Measurements from ENCODE around the gene ATP1A4. TPM values are rescaled to one million over a fixed set of nuclear protein-coding genes. Genes with fewer than 3 reads are reported as not detected.

ATP1A4 gene
- total RNA-seq, 1 donor: not detected

DNA sequence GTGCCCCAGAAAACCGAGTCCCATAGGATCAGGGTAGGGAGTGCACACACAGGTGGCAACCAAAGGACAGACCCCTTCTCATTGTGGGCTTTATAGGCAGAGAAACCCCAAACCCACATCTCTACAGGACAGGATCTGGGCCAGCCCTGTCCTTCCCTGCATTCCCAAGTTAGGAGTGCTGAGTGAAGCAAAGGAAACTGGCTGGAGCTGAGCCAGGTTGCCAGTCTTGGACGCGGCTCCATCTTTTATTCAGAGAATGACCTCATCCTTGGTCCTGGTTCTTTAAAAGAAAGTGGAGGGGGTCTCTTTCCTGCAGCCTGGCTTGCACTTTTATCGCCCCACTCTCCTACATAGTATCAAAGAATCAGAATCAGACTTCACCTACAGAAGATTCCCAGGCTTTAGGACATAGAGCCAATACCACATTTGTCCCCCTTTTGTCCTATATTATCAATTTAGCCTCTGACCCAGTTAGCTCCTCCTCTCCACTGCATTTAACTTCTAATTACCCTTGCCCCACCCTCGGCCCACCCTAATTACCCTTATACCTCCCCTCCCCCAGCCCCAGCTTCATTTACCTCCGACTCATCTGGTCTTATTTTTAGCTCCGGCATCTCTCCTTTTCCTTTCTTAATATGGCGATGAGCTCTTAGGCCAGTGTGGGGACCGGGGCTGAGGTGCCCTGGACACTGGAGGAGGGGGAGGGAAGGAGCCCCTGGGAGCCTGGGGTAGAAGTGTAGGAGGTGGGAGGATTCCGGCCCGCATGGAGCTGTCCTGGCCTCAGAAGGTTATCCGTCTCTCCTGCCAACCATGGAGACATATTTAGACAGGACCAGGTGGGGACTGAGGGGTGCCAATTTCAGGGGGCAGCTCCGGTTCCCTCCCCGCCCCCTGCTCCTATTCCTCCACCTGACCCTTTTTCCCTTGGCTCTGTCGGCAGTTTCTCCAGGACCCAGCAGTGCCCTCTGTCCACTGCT is 38.5 kb downstream of the ATP1A4 start, which contains the start of gene CASQ1:
TSS of gene CASQ1 (plus strand) at position 927 of the 977 bp plus-strand sequence. CDS start 177 bp downstream, outside the sequence.
- TF ChIP-seq, protein P1, sequence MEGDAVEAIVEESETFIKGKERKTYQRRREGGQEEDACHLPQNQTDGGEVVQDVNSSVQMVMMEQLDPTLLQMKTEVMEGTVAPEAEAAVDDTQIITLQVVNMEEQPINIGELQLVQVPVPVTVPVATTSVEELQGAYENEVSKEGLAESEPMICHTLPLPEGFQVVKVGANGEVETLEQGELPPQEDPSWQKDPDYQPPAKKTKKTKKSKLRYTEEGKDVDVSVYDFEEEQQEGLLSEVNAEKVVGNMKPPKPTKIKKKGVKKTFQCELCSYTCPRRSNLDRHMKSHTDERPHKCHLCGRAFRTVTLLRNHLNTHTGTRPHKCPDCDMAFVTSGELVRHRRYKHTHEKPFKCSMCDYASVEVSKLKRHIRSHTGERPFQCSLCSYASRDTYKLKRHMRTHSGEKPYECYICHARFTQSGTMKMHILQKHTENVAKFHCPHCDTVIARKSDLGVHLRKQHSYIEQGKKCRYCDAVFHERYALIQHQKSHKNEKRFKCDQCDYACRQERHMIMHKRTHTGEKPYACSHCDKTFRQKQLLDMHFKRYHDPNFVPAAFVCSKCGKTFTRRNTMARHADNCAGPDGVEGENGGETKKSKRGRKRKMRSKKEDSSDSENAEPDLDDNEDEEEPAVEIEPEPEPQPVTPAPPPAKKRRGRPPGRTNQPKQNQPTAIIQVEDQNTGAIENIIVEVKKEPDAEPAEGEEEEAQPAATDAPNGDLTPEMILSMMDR (IDR thresholded peaks at IDR 0.05; ENCODE audit: insufficient read depth, low read length): no peak
- DNase-seq (ENCODE audit: low read depth): peak; percentile 50
- H3K4me3 ChIP-seq (ENCODE audit: low read depth, low read length): no peak within 1 kb of the TSS

DNA sequence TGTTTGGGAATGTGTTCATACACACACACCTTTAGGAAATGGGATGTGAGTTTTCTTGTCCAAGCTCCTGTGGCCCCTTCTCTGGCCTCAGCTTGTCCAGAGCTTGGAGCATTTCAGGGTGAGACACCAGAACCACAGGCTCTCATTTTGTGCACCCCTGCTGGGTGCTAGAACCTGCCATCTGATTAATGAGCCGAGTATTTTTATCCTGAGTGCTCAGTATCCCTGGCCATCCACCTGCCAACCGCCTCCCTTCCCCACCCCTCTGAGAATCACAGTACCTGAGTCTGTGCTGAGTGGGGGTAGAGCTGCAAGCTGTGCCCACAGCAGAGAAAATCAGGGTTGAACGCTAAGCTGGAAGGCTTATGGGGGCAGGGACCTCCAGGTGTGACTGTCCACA is 40.4 kb downstream of the ATP1A4 start:
- no peak for DNase-seq (ENCODE audit: low read depth)
- no peak overlapping the region for H3K4me3 ChIP-seq (ENCODE audit: low read depth, low read length)
- TF ChIP-seq, protein P1 (IDR thresholded peaks at IDR 0.05; ENCODE audit: insufficient read depth, low read length): no peak

DNA sequence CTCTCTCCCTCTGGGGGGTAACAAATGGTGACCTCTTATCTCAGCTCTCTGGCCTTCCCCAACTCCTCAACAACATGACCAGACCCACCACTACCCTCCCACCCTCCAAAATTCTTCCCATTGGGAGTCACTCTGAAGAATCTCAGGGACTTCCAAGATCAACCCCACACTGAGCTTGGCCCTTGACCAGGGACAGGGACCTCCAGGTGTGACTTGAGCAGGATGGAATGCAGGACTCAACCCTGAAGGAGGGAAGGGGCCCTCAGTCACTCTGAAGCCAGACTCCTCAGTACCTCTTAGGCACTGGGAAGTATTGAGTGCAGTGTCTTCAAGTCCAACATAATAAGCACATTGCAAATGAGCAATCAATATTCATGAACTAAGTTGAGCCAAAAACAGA is 40.8 kb downstream of the ATP1A4 start:
- no peak for DNase-seq (ENCODE audit: low read depth)
- TF ChIP-seq, protein P1 (IDR thresholded peaks at IDR 0.05; ENCODE audit: insufficient read depth, low read length): no peak
- H3K4me3 ChIP-seq (ENCODE audit: low read depth, low read length): no peak overlapping the region

DNA sequence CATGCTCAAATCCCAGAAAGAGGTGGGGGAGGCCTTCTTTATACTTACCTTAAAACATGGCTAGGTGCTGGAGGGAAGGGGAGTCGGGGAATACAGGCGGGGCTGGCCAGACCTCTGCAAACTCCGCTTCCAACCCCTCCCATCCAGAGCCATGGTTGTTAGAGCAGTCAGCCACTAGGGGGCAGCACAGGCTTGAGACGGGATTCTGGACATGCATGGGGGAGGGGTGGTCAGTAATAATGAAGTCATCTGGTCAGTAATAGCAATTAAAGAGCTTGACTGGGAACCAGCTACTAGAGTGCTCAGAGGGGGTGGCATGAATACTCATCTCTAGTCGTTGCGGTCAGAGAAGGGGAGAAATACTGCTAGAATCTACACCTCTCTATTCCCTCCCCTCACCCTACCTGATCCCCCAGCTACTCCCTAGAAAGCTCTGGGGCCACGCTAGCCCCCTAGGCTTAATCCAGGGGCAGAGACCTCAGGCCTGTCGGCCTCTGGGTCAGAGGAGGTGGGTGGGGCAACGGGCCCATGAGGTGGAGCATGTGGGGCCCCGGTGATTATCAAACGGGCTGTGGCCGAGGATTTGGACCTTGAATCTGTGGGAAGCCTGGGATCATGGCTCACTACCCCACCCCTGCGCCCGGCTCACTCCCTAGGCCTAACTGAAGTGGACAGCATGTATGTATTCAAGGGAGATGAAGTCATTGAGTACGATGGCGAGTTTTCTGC is 41.9 kb downstream of the ATP1A4 start:
- DNase-seq (ENCODE audit: low read depth): peak; percentile 87
- H3K4me3 ChIP-seq (ENCODE audit: low read depth, low read length): no peak overlapping the region
- TF ChIP-seq, protein P1 (IDR thresholded peaks at IDR 0.05; ENCODE audit: insufficient read depth, low read length): peak; percentile 97

DNA sequence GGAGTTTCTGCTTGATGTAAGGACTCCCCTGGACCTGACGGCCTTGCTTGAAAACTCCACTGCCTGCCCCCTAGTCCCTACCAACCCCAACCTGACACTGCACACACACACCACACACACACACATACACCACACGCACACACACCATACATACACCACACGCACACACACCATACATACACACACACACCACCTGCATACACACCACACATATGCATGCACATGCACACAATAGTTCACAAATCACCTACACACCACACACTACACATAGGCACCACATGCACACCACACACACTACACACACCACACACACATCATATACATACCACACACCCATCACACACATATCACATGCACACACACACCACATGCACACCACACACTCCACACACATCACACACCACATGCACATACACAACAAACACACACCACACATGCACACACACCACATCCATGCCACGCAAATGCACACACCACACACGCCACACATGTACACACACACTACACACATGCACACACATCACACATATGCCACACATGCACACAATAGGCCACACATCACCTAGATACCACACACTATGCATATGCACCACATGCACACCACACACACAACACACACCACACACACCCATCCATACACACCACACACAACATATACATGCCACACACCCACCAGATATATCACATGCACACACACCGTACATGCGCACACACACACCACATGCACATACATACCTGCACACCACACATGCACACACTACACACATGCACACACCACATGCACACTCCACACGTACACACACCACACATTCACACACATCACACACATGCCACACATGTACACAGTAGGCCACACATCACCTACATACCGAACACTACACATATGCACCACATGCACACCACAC is 42.7 kb downstream of the ATP1A4 start:
- TF ChIP-seq, protein P1 (IDR thresholded peaks at IDR 0.05; ENCODE audit: insufficient read depth, low read length): no peak
- H3K4me3 ChIP-seq (ENCODE audit: low read depth, low read length): no peak overlapping the region
- no peak for DNase-seq (ENCODE audit: low read depth)

DNA sequence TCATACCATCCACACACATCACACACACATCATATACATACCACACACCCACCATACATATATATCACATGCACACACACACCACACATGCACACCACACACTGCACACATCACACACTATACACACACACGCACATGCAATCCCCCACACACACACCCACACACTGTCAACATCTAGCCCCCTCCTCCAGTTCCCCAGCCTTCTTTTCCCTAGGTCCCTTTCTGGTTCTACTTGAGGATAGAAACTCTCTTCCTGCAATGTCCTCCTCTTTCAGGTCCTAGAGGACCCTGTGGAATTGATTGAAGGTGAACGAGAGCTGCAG is 43.3 kb downstream of the ATP1A4 start:
- TF ChIP-seq, protein P1 (IDR thresholded peaks at IDR 0.05; ENCODE audit: insufficient read depth, low read length): no peak
- H3K4me3 ChIP-seq (ENCODE audit: low read depth, low read length): no peak overlapping the region
- no peak for DNase-seq (ENCODE audit: low read depth)

All from fibroblast of the aortic adventitia (primary cell).